Epithelial cell of esophagus (primary cell): ENCODE results near the gene STK11.

Source experiments
- DNase-seq: peaks from one replicate; pipeline ENCODE4 v3.0.0; 2010; ENCODE audit warnings: low read depth
- H3K4me3 ChIP-seq: 2 replicates; pipeline ENCODE4 v1.5.1; 2011; ENCODE audit warnings: mild to moderate bottlenecking, low read length, control low read depth
- CTCF ChIP-seq: IDR thresholded peaks from 2 replicates; pipeline ENCODE4 v1.5.1; 2011; ENCODE audit warnings: low read depth, mild to moderate bottlenecking, low read length, control low read depth, inconsistent platforms; ENCODE audit not compliant: insufficient read depth; ENCODE audit errors: missing control alignments

Gene STK11

GRCh38 chr19:1224047-1224825 is 18.7 kb downstream of the STK11 start:
- DNase-seq: no peak
- H3K4me3 ChIP-seq: no peak overlapping the region
- no peak for TF ChIP-seq CTCF

- no peak for DNase-seq
- H3K4me3 ChIP-seq: no peak overlapping the region
- no peak for TF ChIP-seq CTCF
Observed at GRCh38 chr19:1224847-1225246, 19.3 kb downstream of the STK11 start.

GRCh38 chr19:1225440-1226226 is 20.1 kb downstream of the STK11 start:
- no peak for DNase-seq
- H3K4me3 ChIP-seq: no peak overlapping the region
- no peak for TF ChIP-seq CTCF

- DNase-seq: no peak
- no peak for TF ChIP-seq CTCF
- no peak overlapping the region for H3K4me3 ChIP-seq
Observed at GRCh38 chr19:1226227-1226518, 20.6 kb downstream of the STK11 start.

- TF ChIP-seq CTCF: no peak
- H3K4me3 ChIP-seq: no peak overlapping the region
- no peak for DNase-seq
Observed at GRCh38 chr19:1226522-1227303, 21.1 kb downstream of the STK11 start.

- no peak for DNase-seq
- TF ChIP-seq CTCF: no peak
- no peak overlapping the region for H3K4me3 ChIP-seq
Observed at GRCh38 chr19:1227304-1228054, 21.9 kb downstream of the STK11 start.
